ENCODE measurements around the gene NKRF.
A peak's percentile ranks its signal among the peaks of the same experiment; 100 is the strongest.

The NKRF gene

DNA sequence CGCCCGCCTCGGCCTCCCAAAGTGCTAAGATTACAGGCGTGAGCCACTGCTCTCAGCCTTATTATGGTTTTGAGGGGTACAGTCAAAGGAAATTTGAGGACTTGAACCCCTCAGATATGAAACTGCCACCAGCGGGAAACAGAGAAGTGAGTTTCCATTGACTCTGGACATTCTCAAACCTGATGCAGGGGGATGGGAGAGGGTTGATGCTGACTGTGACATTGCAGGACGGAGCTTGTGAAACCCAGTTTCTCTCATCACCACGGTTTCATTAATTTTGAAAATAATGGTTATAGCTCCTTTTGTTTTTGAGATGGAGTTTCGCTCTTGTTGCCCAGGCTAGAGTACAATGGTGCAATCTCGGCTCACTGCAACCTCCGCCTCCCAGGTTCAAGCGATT lies 18.2 kb upstream of the NKRF start:
- Histone ChIP-seq H3K4me3 (ENCODE audit: low read length) (no peak overlapping the region), H3K4me1 (ENCODE audit: control insufficient read depth, low read length) (peaks cover 11% of the 10 kb centered on the region), H3K27ac (ENCODE audit: low read depth, low read length) (no peak overlapping the region), H3F3A (ENCODE audit: control insufficient read depth, insufficient read depth) (no peaks in the 10 kb centered on the region; the same call in 1 of the 2 replicates), H3K27me3 (ENCODE audit: control insufficient read depth, low read length) (no peaks in the 10 kb centered on the region), H3K79me2 (ENCODE audit: control insufficient read depth, low read length) (no peaks in the 10 kb centered on the region), H3K4me2 (ENCODE audit: low read length) (no peak overlapping the region), H4K20me1 (ENCODE audit: control insufficient read depth, insufficient read depth, low read depth, low read length) (no peaks in the 10 kb centered on the region), H3K9me3 (ENCODE audit: control insufficient read depth, insufficient read depth, low read length) (no peaks in the 10 kb centered on the region), H3K9me2 (replicated peaks; ENCODE audit: control insufficient read depth, low read length) (no peaks in the 10 kb centered on the region), H3K36me3 (ENCODE audit: control insufficient read depth, low read length) (peaks cover 34% of the 10 kb centered on the region)
- TF ChIP-seq, protein P1, sequence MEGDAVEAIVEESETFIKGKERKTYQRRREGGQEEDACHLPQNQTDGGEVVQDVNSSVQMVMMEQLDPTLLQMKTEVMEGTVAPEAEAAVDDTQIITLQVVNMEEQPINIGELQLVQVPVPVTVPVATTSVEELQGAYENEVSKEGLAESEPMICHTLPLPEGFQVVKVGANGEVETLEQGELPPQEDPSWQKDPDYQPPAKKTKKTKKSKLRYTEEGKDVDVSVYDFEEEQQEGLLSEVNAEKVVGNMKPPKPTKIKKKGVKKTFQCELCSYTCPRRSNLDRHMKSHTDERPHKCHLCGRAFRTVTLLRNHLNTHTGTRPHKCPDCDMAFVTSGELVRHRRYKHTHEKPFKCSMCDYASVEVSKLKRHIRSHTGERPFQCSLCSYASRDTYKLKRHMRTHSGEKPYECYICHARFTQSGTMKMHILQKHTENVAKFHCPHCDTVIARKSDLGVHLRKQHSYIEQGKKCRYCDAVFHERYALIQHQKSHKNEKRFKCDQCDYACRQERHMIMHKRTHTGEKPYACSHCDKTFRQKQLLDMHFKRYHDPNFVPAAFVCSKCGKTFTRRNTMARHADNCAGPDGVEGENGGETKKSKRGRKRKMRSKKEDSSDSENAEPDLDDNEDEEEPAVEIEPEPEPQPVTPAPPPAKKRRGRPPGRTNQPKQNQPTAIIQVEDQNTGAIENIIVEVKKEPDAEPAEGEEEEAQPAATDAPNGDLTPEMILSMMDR (IDR thresholded peaks at IDR 0.05; ENCODE audit: low read depth, low read length, poor library complexity, severe bottlenecking), result no peak
- no peak for TF ChIP-seq EZH2phosphoT487 (IDR thresholded peaks at IDR 0.05; ENCODE audit: borderline replicate concordance, low read length)

DNA sequence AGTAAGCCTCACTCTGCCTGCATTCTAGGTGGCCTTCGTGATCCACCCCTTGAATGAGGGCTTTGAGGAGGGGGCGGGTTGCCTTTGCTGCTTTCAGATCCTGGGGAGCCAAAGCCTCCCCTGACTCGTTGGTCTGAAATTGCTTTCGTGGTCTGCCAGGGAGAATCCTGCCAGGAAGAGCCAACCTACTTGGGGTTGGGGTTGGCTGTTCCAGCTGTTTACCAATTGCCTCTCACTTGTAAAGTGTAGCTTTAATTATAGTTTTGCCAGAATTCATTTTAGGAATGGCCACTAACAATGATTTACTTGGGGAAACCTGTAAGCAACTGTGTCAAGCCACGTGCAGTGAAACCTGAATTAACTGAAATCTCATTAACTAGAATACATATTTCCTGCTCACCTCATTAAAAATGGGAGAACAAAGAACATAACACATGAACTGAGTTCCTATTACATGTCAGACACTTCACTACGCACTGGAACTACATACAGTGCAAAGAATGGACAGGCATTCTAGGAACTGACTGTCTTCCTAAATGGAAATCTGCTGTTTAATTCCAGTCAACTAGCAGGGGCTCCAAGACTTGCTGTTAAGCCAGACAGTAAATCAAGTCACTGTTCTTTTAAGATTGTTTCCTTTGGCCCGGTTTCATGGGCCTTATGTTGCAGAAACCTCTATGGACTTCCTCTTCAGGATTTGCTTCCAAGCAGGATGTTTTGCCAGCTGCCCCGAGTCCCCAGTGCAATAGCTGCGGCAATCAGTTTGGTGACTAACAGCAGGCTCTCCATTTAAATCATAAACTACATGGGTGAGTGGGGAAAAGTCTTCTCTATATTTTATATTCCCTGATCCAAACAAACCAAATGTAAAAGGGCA lies 16.4 kb upstream of the NKRF start:
- TF ChIP-seq EZH2phosphoT487 (IDR thresholded peaks at IDR 0.05; ENCODE audit: borderline replicate concordance, low read length), result no peak
- TF ChIP-seq, protein P1 (IDR thresholded peaks at IDR 0.05; ENCODE audit: low read depth, low read length, poor library complexity, severe bottlenecking), result no peak
- Histone ChIP-seq H3K4me1 (ENCODE audit: control insufficient read depth, low read length) (peaks cover 30% of the 10 kb centered on the region), H3K79me2 (ENCODE audit: control insufficient read depth, low read length) (no peaks in the 10 kb centered on the region), H3K4me3 (ENCODE audit: low read length) (no peak overlapping the region), H3K36me3 (ENCODE audit: control insufficient read depth, low read length) (peaks cover 28% of the 10 kb centered on the region), H3K9me3 (ENCODE audit: control insufficient read depth, insufficient read depth, low read length) (no peaks in the 10 kb centered on the region), H3K27me3 (ENCODE audit: control insufficient read depth, low read length) (no peaks in the 10 kb centered on the region), H3F3A (ENCODE audit: control insufficient read depth, insufficient read depth) (no peaks in the 10 kb centered on the region; the same call in 1 of the 2 replicates), H3K27ac (ENCODE audit: low read depth, low read length) (no peak overlapping the region), H4K20me1 (ENCODE audit: control insufficient read depth, insufficient read depth, low read depth, low read length) (no peaks in the 10 kb centered on the region), H3K4me2 (ENCODE audit: low read length) (no peak overlapping the region), H3K9me2 (replicated peaks; ENCODE audit: control insufficient read depth, low read length) (no peaks in the 10 kb centered on the region)

DNA sequence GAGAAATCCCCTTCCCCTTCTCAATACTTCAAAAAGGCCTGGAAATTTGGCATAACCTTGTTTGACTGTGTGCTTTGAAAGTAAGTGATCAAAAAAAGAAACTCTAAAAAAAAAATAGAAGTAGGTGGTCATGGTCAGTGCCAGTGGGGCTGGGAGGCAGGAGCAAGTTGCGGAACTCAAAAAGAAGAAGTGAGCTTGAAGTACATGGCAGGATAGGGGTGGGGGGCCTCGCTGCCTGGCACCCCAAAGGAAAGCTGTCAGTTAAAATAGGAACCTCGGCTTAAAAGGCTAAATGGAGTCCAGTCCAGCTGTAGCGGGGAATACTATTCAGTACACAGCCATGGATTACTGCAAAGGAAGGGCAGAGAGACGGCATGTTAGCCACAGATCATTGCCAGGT lies 12.2 kb upstream of the NKRF start:
- H4K20me1 ChIP-seq (ENCODE audit: control insufficient read depth, insufficient read depth, low read depth, low read length), result no peaks in the 10 kb centered on the region
- no peaks in the 10 kb centered on the region for H3K9me2 ChIP-seq (replicated peaks; ENCODE audit: control insufficient read depth, low read length)
- H3K79me2 ChIP-seq (ENCODE audit: control insufficient read depth, low read length), result no peaks in the 10 kb centered on the region
- TF ChIP-seq EZH2phosphoT487 (IDR thresholded peaks at IDR 0.05; ENCODE audit: borderline replicate concordance, low read length), result no peak
- TF ChIP-seq, protein P1 (IDR thresholded peaks at IDR 0.05; ENCODE audit: low read depth, low read length, poor library complexity, severe bottlenecking), result no peak
- H3K4me1 ChIP-seq (ENCODE audit: control insufficient read depth, low read length), result peaks cover 36% of the 10 kb centered on the region
- H3K4me2 ChIP-seq (ENCODE audit: low read length), result peak overlapping the region; percentile 64
- H3K4me3 ChIP-seq (ENCODE audit: low read length), result peak overlapping the region; percentile 41
- H3K36me3 ChIP-seq (ENCODE audit: control insufficient read depth, low read length), result peaks cover 7% of the 10 kb centered on the region
- peaks cover 3% of the 10 kb centered on the region; the same call in 1 of the 2 replicates for H3F3A ChIP-seq (ENCODE audit: control insufficient read depth, insufficient read depth)
- H3K9me3 ChIP-seq (ENCODE audit: control insufficient read depth, insufficient read depth, low read length), result no peaks in the 10 kb centered on the region
- H3K27me3 ChIP-seq (ENCODE audit: control insufficient read depth, low read length), result no peaks in the 10 kb centered on the region
- peak overlapping the region; percentile 43 for H3K27ac ChIP-seq (ENCODE audit: low read depth, low read length)

Data from DOHH2 (cell line).